ENCODE results near the gene CPTP. TPM values are rescaled to one million over a fixed set of nuclear protein-coding genes. Genes with fewer than 3 reads are reported as not detected.

CPTP gene
- 40.1 and 42.4 TPM in 2 replicates for total RNA-seq

- H3K4me3 ChIP-seq (ENCODE audit: low read depth, low read length), result peak within 1 kb of the TSS; percentile 92
- TF ChIP-seq CTCF (conservative IDR thresholded peaks at IDR 0.05; ENCODE audit: low read depth, low read length), result no peak
- no peak for DNase-seq (ENCODE audit: low read depth)
These were observed at the start of gene CPTP, which contains the start of gene INTS11 for GRCh38 chr1:1324524-1325287. Gene CPTP (plus strand): TSS chr1:1324802. CDS start chr1:1326911, 2,109 bp downstream. Gene INTS11 (minus strand): TSS chr1:1324660. CDS start chr1:1324608, 52 bp downstream.

- peak overlapping the region; percentile 73 for H3K4me3 ChIP-seq (ENCODE audit: low read depth, low read length)
- no peak for DNase-seq (ENCODE audit: low read depth)
These were observed 49.6 kb upstream of the CPTP start for GRCh38 chr1:1274931-1275431.

GRCh38 chr1:1275836-1276235 lies 48.8 kb upstream of the CPTP start:
- DNase-seq (ENCODE audit: low read depth), result no peak
- H3K4me3 ChIP-seq (ENCODE audit: low read depth, low read length), result no peak overlapping the region
- no peak for TF ChIP-seq CTCF (conservative IDR thresholded peaks at IDR 0.05; ENCODE audit: low read depth, low read length)

More at GRCh38 chr1:1274931-1275431, 49.6 kb upstream of the CPTP start:
- TF ChIP-seq CTCF (conservative IDR thresholded peaks at IDR 0.05; ENCODE audit: low read depth, low read length), result no peak

GRCh38 chr1:1278620-1279019 lies 46.0 kb upstream of the CPTP start:
- TF ChIP-seq CTCF (conservative IDR thresholded peaks at IDR 0.05; ENCODE audit: low read depth, low read length), result no peak
- no peak for DNase-seq (ENCODE audit: low read depth)

GRCh38 chr1:1279028-1279427 lies 45.6 kb upstream of the CPTP start:
- no peak overlapping the region for H3K4me3 ChIP-seq (ENCODE audit: low read depth, low read length)
- no peak for DNase-seq (ENCODE audit: low read depth)
- TF ChIP-seq CTCF (conservative IDR thresholded peaks at IDR 0.05; ENCODE audit: low read depth, low read length), result no peak

More at GRCh38 chr1:1278620-1279019, 46.0 kb upstream of the CPTP start:
- no peak overlapping the region for H3K4me3 ChIP-seq (ENCODE audit: low read depth, low read length)

GRCh38 chr1:1280782-1281481 lies 43.7 kb upstream of the CPTP start:
- DNase-seq (ENCODE audit: low read depth), result no peak
- no peak for TF ChIP-seq CTCF (conservative IDR thresholded peaks at IDR 0.05; ENCODE audit: low read depth, low read length)
- no peak overlapping the region for H3K4me3 ChIP-seq (ENCODE audit: low read depth, low read length)

Data from epithelial cell of proximal tubule (primary cell).